Gastroesophageal sphincter (tissue), 3 donors: ENCODE data around the gene ZNF606.

Experiments used
- POLR2AphosphoS5 ChIP-seq: sonication (generic); formaldehyde crosslinking; IDR thresholded peaks from one replicate; pipeline ENCODE4 v1.6.1; 2017; ENCODE audit warnings: antibody characterized with exemption
- TF ChIP-seq, protein P1 (sequence below), 4 experiments: fragments of 200-600 bp in 2 of 4; fragments of 450-650 bp in 2 of 4; sonication (generic) in 1 of 4; IDR thresholded peaks; one replicate each; pipeline ENCODE4 v1.5.1; 2017 to 2019; ENCODE audit warnings: antibody characterized with exemption in 4 of 4, mild to moderate bottlenecking in 2 of 4, moderate library complexity in 2 of 4

DNA sequence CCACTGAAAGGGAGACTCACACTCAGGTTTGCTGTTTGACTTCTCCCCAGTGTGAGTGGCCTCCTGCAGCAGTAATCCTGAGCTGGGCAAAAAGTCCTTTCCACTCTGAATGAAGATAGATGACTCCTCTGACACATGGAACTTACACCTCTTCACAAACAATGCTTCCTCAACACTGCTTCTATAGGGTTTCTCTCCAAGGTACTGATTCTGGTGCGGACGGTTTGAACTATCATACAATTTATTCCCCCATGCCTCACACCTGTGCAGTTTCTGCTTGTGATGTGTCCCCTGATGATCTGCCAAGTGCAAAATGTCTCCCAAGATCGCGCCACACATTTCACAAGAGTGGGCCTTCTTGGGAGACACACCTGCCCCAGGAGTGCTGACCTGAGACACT lies 75.0 kb downstream of the ZNF606 start:
- TF ChIP-seq, protein P1, sequence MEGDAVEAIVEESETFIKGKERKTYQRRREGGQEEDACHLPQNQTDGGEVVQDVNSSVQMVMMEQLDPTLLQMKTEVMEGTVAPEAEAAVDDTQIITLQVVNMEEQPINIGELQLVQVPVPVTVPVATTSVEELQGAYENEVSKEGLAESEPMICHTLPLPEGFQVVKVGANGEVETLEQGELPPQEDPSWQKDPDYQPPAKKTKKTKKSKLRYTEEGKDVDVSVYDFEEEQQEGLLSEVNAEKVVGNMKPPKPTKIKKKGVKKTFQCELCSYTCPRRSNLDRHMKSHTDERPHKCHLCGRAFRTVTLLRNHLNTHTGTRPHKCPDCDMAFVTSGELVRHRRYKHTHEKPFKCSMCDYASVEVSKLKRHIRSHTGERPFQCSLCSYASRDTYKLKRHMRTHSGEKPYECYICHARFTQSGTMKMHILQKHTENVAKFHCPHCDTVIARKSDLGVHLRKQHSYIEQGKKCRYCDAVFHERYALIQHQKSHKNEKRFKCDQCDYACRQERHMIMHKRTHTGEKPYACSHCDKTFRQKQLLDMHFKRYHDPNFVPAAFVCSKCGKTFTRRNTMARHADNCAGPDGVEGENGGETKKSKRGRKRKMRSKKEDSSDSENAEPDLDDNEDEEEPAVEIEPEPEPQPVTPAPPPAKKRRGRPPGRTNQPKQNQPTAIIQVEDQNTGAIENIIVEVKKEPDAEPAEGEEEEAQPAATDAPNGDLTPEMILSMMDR (IDR thresholded peaks at IDR 0.05): no peak
- TF ChIP-seq POLR2AphosphoS5: no peak
